ENCODE results near the gene SLC1A2.

SLC1A2 gene

DNA sequence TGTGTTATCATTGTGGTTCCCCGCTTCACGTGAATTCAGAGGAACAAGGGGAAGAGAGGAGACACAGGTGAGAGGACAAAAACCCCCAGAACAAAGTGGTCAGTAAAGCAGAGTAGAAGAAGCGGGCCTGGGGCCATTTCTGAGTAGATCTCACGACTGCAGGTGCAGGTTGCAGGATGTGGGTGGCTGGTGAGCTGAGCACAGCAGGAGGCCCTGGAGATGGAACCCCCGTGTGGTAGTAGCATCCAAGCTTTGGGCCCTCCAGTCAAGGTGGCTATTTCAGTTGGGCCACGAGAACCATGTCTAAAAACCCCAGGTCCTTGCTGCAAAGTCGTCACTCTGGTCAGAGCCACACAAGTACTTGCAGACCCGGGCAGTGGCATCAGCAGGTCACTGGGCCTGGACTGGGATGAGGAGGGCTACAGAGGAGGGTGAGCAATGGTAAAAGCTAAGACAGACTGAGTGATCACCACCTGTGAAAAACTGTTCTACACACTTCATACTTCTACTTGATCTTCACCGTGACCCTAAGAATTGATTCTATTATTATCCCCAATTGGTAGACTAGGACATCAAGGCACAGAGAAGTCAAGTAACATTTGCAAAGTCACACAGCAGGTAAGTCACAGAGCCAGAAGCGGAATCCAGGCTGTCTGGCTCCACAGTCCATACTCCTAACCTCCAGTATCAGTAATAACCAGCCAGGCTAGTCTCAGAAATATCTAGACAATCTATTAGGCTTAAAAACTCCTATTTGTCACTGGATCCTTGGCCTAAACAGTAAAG, 43.8 kb downstream of the SLC1A2 start:
- no peak for DNase-seq

DNA sequence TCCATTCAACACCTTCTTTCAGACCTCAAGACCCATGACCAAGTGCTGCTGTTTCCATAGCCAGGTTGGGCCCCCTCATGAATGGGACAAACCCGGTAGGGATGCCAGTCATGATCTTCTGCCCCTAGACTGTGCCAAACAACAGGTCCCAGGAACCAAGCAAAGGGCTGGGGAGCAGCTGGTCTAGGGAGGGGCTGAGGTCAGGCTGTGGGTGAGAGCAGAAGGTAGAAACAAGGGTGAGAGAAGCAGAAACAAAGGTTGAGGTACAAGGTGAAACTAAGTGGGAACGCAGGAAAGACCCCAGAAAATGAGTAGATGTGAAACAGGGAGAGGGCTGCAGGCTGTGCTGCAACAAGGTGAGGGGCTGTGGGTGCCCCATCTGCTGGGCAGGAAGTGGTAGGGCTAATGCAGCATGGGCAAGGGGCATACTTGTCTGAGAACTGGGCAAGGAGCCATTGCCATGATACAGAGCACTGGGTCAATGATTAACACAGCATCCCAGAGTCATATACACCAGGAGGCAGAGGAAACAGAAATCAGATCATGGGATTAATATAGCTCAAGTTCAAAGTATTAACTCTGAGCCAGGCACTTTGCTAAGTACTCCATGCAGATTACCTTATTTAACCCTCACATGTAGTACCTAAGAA, 45.9 kb downstream of the SLC1A2 start:
- no peak for DNase-seq

DNA sequence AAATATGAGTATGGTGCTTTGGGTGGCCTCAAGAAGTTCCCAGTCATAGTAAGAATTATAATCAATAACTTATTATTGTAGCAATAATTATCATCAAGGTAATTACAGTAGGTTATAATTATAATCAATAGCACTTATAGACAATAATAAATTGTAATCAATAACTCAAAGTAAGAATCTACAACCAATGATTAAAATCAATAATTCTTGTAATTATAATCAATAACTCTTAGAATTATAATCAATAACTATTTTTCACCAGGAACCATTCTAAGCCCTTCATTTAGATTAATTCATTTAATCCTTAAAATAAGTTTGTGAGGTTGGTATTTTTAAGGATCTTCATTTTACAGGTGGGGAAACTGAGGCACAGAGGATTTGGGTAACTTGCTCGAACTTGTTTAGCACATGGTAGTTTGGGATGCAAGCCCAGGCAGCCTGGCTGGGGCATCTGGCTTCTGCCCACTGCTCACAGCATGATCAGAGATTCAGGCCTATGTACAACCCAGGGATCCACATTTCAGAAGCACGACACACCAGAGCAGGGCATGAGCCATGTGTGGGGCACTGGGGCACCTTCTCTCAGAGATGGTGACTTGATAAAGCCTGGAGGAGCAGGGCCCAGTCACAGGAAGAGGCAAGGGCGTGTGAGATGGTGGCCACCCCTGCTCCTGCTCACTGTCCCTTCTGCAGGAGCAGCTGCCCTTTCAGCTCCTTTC, 46.6 kb downstream of the SLC1A2 start:
- no peak for DNase-seq

DNA sequence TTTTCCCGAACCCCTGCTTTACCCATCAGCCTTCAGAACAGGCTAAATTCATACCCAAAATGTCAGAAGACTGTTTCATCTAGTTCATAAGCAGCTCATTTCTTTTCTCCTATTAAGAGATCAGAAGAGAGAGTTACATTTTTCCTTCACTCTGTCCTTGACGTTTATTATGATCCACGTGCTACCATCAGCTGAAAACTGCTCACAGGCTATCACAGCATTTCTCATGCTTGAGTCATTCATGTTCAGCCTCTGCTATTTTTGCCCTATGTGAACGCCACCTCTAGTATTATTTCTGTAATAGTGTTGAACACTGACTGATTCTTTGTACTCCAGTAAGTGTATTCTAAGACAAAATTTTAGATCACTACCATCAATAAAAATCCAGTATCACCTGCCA, 51.9 kb downstream of the SLC1A2 start:
- no peak for DNase-seq

DNA sequence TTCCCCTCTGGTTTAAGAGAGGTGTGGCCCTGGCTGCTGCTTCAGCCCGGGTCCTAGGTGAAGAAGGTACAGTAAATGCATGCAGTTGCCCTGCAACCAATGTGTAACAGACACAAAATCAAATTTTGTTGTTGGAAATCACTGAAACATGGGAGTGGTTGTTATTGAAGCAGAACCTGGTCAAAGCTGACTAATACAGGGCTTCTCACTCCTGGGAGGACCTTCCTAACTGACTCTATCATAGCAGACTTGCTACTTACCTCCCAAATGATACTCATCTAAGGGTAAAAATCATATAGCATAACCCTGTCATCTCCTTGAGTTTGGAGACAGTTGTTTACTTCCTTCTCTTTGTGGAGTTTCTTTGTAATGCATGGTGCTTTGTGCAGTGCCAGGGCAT, 52.6 kb downstream of the SLC1A2 start:
- DNase-seq: no peak

DNA sequence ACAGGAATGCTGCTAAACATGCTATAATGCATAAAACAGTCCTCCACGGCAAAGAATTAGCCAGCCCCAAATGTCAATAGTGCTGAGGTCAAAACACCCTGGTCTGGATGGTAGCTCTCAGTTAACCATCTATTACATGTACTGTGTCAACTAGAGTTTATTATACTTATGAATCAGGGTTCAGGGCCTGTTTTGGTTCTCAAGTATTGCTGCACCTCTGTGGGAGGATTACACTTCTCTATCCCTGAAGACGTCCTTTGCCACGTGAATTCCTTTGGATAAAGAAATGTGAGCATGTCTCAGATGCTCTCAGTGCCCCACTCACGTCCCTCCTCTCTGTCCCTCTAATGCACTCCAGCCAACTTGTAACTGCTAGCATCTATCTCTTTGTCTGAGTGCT, 53.4 kb downstream of the SLC1A2 start:
- no peak for DNase-seq

DNA sequence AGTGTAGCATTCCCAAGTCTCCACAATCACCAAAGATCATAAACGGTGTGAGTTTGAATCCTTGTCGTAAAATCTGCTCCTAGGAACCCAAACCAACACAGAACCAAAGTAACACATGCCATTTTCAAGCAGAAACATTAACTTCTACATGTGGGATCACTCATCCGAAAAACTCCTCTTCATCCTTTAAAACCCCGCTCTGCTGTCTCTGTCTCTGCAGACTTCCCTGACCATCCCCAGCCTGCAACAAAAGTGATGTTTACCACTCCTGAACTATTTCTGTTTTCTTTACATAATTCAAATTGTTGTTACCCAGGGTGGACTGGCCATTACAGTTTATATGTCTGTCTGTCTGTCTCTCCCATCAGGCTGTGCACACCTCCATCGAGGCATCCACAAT, 54.0 kb downstream of the SLC1A2 start:
- DNase-seq: no peak

DNA sequence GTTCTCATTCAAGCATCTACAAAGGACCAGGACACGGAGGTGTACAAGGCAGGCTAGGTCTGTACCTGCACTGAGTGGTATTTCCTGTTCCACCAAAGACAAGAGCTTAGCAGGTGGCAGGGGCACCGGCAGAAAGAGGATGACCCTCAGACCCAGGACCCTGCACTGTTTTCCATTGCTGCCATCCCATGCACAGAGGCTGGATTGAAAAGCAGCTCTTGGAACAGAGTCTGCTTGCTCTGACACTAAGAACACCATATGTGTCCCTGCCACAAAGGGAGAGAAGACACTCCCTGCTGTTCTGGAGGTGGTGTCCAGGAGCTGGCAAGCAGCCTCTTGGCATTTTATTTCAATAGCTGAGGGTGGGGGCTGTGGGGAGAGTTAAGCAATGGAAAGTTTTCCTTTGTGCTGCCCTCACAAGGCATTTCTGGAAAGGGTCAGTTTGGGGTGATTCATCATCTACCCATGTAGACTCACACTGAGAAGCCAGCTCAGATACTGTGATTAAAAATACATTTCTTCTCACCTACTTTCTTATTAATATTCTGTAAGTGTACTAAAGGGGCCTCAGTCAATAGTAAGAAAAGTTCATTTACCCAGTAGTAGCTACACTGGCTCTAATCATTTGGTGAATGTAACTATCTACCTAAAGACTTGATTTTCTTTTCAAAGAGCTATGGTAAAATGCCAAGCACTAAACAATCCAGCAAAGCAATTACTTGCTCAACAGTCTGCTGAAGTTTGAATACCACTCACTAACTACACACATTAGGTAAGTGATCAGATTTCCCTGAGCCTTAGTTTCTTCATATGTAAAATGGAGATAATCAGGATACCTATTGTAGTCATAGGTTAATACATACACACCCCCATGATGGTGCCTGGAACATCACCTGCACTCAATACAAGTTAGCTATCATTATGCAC, 55.2 kb downstream of the SLC1A2 start:
- DNase-seq: no peak

DNA sequence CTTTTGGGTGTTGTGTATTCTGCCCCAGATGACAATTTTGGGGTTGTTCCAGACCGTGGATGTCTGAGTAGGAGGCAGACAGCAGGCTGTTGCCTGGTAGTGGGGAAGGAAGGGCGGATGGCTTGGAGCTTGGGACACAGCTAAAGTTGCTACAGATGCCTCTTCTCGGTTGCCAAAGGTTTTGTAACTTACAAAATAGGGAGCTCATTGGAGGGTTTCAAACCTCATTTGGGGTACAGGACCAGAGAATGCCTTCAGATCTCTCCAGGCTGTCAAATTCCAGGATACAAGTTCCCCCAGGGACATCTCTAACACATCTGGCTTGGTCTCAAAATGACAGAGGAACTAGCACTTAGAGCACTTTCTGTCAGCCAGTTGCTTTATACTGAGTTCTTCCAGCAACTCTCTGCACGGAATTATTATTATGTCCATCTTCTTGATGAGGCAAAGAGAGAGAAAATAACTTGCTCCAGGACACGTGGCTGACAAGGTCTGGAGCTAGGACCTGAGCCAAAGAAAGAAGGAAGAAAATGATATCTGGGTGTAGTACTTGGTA, 56.0 kb downstream of the SLC1A2 start:
- DNase-seq: no peak

DNA sequence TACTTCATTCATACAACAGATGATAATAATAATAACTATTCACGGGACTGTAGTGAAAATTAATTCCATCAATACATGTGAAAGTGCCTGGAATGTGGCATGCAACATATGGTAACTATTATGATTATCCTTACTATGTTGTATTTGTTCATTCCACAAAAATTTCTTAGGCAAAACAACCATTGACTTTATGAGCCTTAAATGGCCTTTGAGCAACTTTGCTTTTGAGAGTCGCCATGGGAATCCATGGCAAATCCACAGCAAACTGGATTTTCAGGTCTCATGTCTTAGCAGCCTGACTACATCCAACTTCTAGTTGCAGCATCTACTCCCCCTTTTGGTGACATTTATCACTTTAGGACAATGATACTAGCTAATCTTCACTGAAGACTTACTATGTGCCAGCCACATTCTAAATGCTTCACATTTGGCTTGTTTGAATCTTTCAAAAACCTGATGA, 56.8 kb downstream of the SLC1A2 start:
- no peak for DNase-seq

DNA sequence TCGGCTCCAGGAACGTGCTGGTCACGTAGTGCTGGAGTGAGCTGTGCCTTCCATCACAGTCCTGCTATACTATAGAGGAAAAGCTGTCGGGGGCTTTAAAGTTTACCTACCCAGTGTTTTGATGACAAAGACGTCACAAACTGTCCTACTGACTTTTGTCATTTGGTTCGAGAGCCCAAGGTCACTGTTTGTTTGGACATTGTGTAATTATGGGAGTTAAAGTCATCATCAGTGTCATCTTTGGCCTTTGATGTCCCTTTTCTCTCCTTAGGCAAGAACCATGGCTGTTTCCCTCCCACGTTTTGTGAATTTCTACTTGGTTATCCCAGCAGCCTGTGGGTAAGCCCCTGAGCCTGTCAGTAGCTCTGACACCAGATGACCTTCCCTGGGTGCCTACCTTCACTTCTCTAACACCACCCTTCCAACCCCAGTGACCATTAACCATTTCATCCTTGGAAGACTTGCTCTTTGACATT, 59.3 kb downstream of the SLC1A2 start:
- no peak for DNase-seq

DNA sequence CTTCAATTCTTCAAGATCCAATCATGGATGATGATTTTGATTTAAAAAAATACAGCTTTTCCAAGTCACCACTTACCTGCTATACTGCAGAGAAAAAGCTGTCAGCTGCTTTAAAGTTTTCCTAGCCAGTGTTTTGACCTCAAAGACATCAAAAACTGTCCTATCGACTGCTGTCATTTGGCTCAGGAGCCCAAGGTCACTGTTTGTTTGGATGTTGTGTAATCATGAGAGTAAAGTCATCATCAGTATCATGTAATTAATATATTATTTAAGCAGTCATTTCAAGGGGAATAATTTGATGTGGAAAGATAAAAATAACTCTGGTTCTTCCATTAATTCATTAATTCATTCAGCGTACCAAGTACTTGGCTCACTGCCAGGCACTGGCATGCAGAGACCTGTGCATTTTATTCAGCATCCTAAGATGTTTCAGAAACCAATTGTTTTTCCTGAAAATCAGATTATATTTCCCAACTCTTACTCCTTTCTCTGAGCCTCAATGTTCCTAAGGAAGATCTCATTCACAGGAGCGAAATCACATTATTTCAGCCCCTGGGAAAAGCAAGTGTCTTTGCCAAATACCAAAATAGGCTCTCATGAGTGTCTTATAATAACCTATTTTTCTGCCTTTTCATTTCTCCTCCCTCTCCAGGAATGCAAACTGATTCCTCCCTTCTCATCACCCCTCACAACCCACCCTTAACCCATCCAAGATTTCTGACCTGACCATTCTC, 59.9 kb downstream of the SLC1A2 start:
- peak; percentile 45 for DNase-seq

DNA sequence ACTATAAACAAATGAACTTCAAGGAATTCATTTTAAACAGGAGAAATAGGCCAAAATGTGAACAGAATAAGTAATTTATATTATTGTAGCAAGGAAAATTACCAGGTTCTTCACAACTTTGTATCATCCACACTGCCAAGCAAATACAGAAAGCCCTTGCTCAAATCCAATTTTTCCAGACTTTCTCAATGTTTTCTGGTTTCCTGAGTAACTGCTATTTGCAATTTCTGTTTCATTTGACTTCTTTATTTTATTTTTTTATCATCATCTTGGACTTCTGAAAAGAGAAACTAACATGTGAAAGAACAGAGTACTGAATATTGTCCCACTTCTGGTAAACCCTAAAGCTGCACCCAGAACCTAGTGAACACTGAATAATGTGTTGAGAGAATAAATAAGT, 61.0 kb downstream of the SLC1A2 start:
- DNase-seq: no peak

DNA sequence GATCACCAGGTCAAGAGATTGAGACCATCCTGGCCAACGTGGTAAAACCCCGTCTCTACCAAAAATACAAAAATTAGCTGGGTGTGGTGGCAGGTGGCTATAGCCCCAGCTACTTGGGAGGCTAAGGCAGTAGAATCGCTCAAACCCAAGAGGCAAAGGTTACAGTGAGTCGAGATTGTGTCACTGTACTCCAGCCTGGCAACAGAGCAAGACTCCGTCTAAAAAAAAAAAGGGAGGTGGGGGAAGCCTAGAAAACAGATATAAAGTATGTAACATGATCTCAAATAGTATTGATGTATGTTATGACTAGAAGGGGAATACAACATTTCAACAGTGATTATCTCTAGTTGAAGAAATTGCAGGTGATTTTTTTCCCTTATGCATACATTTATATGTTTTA, 61.4 kb downstream of the SLC1A2 start:
- DNase-seq: no peak

DNA sequence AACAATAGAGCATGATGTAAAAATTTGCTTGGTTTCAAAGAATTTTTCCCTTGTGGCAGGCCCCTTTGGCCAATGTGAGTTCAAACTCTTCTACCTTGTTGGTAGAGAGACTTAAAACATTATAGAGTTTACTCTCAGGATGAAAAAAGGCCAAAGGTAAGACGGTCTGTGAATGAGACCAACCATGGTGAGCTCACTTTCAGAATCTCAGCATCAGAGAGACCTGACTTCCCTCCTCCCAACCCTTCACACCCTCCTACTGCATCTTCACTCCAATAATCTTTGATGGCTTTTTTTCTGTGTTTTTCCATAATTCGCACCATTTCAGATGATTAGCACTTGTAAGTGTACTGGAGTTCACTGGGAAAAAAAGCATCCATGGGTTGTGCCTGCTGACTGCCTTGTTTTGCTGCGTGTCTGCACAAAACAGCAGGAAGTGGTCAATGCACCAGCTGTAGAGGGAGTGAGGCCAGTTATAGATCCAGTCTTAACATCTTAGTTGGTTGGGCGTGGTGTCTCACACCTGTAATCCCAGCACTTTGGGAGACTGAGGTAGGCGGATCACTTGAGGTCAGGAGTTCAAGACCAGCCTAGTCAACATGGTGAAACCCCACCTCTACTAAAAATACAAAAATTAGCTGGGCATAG, 64.1 kb downstream of the SLC1A2 start:
- DNase-seq: no peak

DNA sequence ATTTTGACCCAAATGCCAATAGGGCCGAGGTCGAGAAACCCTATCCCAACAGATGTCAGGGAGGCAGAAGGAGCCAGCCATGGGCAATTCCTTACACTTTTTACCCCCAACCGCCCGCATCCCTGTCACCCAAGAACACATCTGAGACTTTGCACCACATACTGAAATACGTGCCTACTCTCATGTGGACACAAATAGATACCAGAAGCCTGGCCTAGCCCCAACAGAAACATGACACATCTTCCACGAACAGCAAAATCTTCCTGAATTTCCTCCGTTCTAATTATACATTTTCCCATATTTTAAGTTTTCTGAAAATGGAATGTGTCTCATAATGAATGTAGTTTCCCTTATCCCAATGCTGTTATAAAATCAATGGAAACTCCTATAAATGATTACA, 64.7 kb downstream of the SLC1A2 start:
- no peak for DNase-seq

DNA sequence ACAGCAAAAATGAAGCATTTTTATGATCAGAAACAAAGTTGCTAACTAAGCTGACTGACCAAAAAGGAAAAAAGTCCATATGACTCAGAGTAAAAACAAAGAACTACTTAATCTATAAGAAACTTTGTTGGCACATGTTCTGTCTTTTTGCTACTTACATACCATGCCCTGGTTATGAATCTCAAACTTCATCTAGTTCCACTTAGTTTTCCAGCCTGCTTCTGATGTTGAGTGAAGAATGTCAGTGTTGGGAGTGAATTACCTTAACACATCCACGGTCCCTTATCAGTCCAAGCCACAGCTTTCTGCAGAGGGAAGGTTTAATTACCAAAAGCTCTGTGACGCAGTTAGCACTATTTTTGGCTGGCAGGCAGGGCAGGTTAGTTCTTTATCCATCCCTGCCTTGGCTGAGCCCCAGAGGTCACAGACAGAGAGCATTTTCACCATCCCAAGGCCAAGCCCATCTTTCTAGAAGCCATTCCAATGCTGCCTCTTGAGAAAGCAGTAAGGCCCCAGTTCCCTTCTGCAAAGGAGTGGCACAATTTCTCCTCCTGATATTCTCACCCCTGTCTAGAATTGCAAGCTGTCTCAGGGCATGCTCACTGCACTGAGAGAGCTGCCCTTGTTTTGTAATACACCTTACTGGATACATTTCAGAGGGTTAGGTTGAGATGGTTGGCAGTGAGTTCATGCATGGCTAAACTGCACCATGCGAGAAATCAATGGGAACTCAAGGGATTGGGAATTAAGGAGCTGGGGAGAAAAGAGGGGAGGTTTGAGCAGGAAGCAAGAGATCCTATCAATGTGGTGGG, 67.1 kb downstream of the SLC1A2 start:
- DNase-seq: no peak

DNA sequence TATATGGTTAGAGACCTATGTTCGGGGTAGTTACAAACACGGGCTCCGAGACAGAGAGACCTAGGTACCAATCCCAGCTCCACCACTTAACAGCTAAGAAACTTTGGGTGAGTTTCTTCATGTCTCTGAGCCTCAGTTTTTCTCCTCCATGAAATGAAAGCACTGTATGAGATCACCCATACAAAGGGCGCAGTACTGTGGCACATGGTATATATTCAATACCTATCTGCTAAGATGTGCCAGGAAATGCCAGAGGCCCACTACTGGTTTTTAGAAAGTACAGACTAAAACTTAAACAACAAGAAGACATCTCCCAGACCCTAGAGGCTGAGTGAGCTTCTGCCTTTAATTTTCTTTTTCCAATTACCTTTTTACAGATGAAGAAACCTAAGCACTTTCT, 69.5 kb downstream of the SLC1A2 start:
- no peak for DNase-seq

DNA sequence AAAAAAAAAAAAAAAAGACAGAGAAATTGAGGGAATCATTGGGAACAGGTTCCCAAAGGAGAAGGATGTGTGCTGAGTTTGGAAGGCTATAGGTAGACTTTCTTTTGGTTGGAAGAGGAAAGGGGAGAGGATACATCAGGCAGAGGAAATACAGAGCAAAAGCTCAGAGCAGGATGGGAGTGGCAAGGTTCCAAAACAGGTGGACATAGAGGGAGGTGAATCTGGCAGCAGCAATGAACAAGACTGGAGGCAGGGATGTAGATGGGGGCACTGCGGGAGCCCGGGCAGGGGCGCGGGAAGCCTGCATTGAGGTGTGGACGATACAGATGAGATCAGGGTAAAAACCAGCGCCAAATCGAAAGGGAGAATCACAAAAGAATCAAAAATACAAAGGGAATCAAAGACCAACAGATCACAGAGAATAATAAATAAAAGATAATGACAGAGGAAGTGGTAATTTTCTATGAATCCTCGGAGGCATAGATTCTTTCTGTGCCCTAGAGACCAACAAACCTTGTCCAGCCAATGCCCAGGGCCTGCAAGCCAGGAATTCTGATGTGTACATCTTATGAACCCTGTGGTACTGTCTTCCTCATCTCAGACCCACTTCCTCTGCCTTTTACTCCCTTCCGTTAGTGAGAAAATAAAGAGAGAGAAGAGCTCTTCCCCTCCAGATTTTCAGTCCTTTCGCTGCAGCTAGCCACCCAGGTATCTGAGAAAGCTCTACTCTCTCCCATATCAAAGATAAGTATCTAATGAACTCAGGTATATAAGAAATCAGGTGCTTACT, 70.3 kb downstream of the SLC1A2 start:
- no peak for DNase-seq

Data from NCI-H1105 (cell line).